ENCODE results near the gene ZNF790.

ZNF790 gene

GRCh38 chr19:36772311-36773222 lies 65.6 kb downstream of the ZNF790 start, which contains the start of gene ZNF850:
TSS of gene ZNF850 (minus strand) at chr19:36772807. CDS start at chr19:36762606, 10,201 bp downstream.
- peak; percentile 88 for DNase-seq (ENCODE audit: low read depth)

DNA sequence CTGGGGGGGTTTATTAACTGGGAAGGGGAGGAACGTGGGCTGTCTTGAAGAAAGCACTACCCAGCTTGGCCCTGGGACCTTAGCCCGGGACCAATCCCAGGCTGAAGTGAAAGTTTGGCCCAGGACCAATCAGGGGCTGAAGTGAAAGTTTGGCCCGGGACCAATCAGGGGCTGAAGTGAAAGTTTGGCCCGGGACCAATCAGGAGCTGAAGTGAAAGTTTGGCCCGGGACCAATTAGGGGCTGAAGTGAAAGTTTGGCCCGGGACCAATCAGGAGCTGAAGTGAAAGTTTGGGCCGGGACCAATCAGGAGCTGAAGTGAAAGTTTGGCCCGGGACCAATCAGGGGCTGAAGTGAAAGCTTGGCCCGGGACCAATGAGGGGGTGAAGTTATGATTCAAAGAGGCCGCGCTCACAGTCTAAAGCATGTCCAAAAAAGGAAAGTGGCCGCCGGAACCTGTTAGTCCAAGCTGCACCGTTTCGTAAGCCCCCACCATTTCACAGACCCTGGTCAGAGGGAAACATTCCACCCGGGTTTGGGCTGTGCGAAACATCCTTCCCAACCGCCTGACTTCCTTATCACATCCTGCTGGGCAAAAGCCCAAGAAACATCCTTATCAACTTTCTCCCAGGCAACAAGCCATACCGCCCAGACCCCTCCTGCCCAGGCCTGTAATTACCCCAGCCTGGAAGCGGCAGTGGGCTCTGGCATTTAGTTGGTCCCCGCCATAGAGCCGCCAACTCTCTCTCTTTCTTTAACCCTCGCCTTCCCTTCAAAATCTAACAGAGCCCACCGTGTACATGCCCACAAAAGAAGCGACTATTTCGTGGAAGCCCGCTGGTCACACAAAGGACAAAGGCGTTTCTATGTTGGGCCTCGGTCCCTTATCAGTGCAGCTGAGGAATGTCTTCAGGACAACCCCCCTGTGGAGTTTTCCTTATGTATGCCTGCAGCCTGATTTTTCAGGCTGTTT lies 66.6 kb downstream of the ZNF790 start:
- no peak for DNase-seq (ENCODE audit: low read depth)

All from T-helper 22 cell (primary cell).